Prostate gland (tissue), 2 donors: Measurements from ENCODE around the gene IRX4. TPM values are rescaled to one million over a fixed set of nuclear protein-coding genes. Genes with fewer than 3 reads are reported as not detected.
"Not testable (repeated sequence)": the region's sequence is repeated elsewhere in the genome, so short reads cannot be mapped to it uniquely, and the experiment has no call there.

ENCODE experiments used
- DNase-seq: peaks from one replicate; pipeline ENCODE4 v3.0.0-alpha.2; 2019; ENCODE audit warnings: low spot score
- H3K27ac ChIP-seq, 2 donors: fragments of 200-600 bp; sonication (generic); 2 replicates each; pipeline ENCODE4 v1.5.1; 2017 to 2019
- H3K27me3 ChIP-seq: fragments of 200-600 bp; sonication (generic); replicated peaks from 2 replicates; pipeline ENCODE4 v1.5.1; 2019; ENCODE audit not compliant: insufficient read depth
- H3K36me3 ChIP-seq, 2 donors: fragments of 200-600 bp; sonication (generic); 1 replicate in 1 of 2; 2 replicates in 1 of 2; pipeline versions ENCODE4 v1.5.1 to v1.8.1; 2017 to 2019
- H3K4me1 ChIP-seq: fragments of 200-600 bp; sonication (generic); replicated peaks from 2 replicates; pipeline ENCODE4 v1.5.1; 2019
- H3K4me3 ChIP-seq, 2 donors: fragments of 200-600 bp; sonication (generic); 2 replicates each; pipeline ENCODE4 v1.5.1; 2017 to 2019
- H3K9me3 ChIP-seq: fragments of 200-600 bp; sonication (generic); 2 replicates; pipeline ENCODE4 v1.5.1; 2017
- CTCF ChIP-seq, 4 experiments: fragments of 200-600 bp in 2 of 4; fragments of 450-650 bp in 2 of 4; sonication (generic) in 2 of 4; IDR thresholded peaks; 1 replicate in 3 of 4; 2 replicates in 1 of 4; pipeline ENCODE4 v1.5.1; 2016 to 2019; ENCODE audit warnings: antibody characterized with exemption in 4 of 4, mild to moderate bottlenecking in 2 of 4, moderate library complexity in 2 of 4
- POLR2A ChIP-seq: fragments of 450-650 bp; IDR thresholded peaks from one replicate; pipeline ENCODE4 v1.6.1; 2016; ENCODE audit warnings: antibody characterized with exemption, mild to moderate bottlenecking
- POLR2AphosphoS5 ChIP-seq: sonication (generic); formaldehyde crosslinking; IDR thresholded peaks from one replicate; pipeline ENCODE4 v1.6.1; 2017; ENCODE audit warnings: antibody characterized with exemption
- WGBS: methylation state at CpG from one replicate; pipeline ENCODE4 v1.1.5; 2018; 5-methylcytosine and 5-hydroxymethylcytosine counted together
- intact Hi-C: fragments of 100-400 bp; cut with DNase I; formaldehyde crosslinking; loops from one replicate; pipeline ENCODE4 v1.14.2; 2022
- total RNA-seq, 2 donors: library from RNA; depleted of rRNA; stranded (reverse); fragments of >200 nt; gene quantifications; one replicate each; pipeline ENCODE4 v1.1.0, GENCODE V29; 2016

The IRX4 gene
- total RNA-seq, 2 donors from 2014 or later: 1.8 to 30.0 TPM

GRCh38 chr5:1844708-1845436 lies 37.9 kb downstream of the IRX4 start:
- Histone ChIP-seq H3K27me3 (peaks cover 3% of the 10 kb centered on the region), H3K27ac (no peak overlapping the region), H3K4me3 (no peak overlapping the region), H3K4me1 (no peaks in the 10 kb centered on the region), H3K36me3 (no peaks in the 10 kb centered on the region), H3K9me3 (no peaks in the 10 kb centered on the region)
- TF ChIP-seq POLR2A (no peak), CTCF (IDR thresholded peaks at IDR 0.05) (no peak), POLR2AphosphoS5 (no peak)
- intact Hi-C loops: no loop called here
- WGBS: 97% methylated on average over 5 of the region's 5 CpGs
- no peak for DNase-seq

GRCh38 chr5:1843761-1844160 lies 39.0 kb downstream of the IRX4 start:
- H3K36me3 ChIP-seq, H3K27ac ChIP-seq, H3K4me3 ChIP-seq, H3K4me1 ChIP-seq, DNase-seq, H3K9me3 ChIP-seq, H3K27me3 ChIP-seq, intact Hi-C loops: not testable (repeated sequence)
- 93% methylated on average over 10 of the region's 10 CpGs for WGBS

- DNase-seq: no peak
- Histone ChIP-seq H3K36me3 (no peaks in the 10 kb centered on the region), H3K27me3 (no peaks in the 10 kb centered on the region), H3K9me3 (no peaks in the 10 kb centered on the region), H3K4me3 (no peak overlapping the region), H3K4me1 (no peaks in the 10 kb centered on the region), H3K27ac (no peak overlapping the region)
- WGBS: 40% methylated on average over 17 of the region's 17 CpGs
- intact Hi-C loops: no loop called here
- TF ChIP-seq POLR2A (no peak), CTCF (IDR thresholded peaks at IDR 0.05) (no peak), POLR2AphosphoS5 (no peak)
These were observed 40.5 kb downstream of the IRX4 start for GRCh38 chr5:1842004-1842819.

- Histone ChIP-seq H3K36me3 (no peaks in the 10 kb centered on the region), H3K4me3 (no peak overlapping the region), H3K27ac (no peak overlapping the region), H3K27me3 (no peaks in the 10 kb centered on the region), H3K4me1 (no peaks in the 10 kb centered on the region), H3K9me3 (no peaks in the 10 kb centered on the region)
- TF ChIP-seq CTCF (IDR thresholded peaks at IDR 0.05) (no peak), POLR2AphosphoS5 (no peak), POLR2A (no peak)
- intact Hi-C loops: no loop called here
- no peak for DNase-seq
- WGBS: 69% methylated on average over 31 of the region's 31 CpGs
These were observed 41.8 kb downstream of the IRX4 start for GRCh38 chr5:1840741-1841521.

- H3K4me1 ChIP-seq: no peaks in the 10 kb centered on the region
- H3K36me3 ChIP-seq: no peaks in the 10 kb centered on the region
- no peak overlapping the region for H3K4me3 ChIP-seq
- no peak overlapping the region for H3K27ac ChIP-seq
- WGBS: 89% methylated on average over 20 of the region's 20 CpGs
- no peak for TF ChIP-seq POLR2A
- no peak for TF ChIP-seq POLR2AphosphoS5
- no peak for TF ChIP-seq CTCF (IDR thresholded peaks at IDR 0.05)
- H3K9me3 ChIP-seq: no peaks in the 10 kb centered on the region
- DNase-seq: no peak
- no peaks in the 10 kb centered on the region for H3K27me3 ChIP-seq
- intact Hi-C loops: no loop called here
These were observed 42.6 kb downstream of the IRX4 start for GRCh38 chr5:1840071-1840547.
